IPS-20b (cell line): ENCODE data around the gene MLLT1.

Experiments used
- H3K27ac ChIP-seq: one replicate; pipeline ENCODE4 v1.5.1; 2013; ENCODE audit warnings: low read length
- H3K27me3 ChIP-seq: 2 replicates; pipeline ENCODE4 v1.6.1; 2013; ENCODE audit warnings: mild to moderate bottlenecking, low read length, inconsistent platforms; ENCODE audit not compliant: insufficient read depth
- H3K36me3 ChIP-seq: 2 replicates; pipeline ENCODE4 v1.6.1; 2013; ENCODE audit warnings: low read depth, mild to moderate bottlenecking, inconsistent platforms, low read length, moderate library complexity; ENCODE audit not compliant: insufficient read depth
- H3K4me1 ChIP-seq: 2 replicates; pipeline ENCODE4 v1.6.1; 2013; ENCODE audit warnings: mild to moderate bottlenecking, control low read depth, inconsistent platforms, low read length, moderate library complexity; ENCODE audit not compliant: insufficient read depth
- H3K4me3 ChIP-seq: 2 replicates; pipeline ENCODE4 v1.5.1; 2013; ENCODE audit warnings: mild to moderate bottlenecking, low read length, inconsistent platforms
- H3K9ac ChIP-seq: 2 replicates; pipeline ENCODE4 v1.6.1; 2013; ENCODE audit warnings: low read depth, mild to moderate bottlenecking, inconsistent platforms, low read length, moderate library complexity
- H3K9me3 ChIP-seq: 2 replicates; pipeline ENCODE4 v1.6.1; 2013; ENCODE audit warnings: mild to moderate bottlenecking, low read depth, low read length, inconsistent platforms; ENCODE audit not compliant: insufficient read depth

Gene MLLT1

GRCh38 chr19:6229951-6230712 is 49.6 kb downstream of the MLLT1 start:
- no peak overlapping the region for H3K4me3 ChIP-seq

GRCh38 chr19:6229216-6229913 is 50.4 kb downstream of the MLLT1 start:
- Histone ChIP-seq H3K9ac (no peak overlapping the region), H3K36me3 (peaks cover 39% of the 10 kb centered on the region), H3K27ac (no peak overlapping the region), H3K27me3 (no peaks in the 10 kb centered on the region), H3K4me1 (no peaks in the 10 kb centered on the region), H3K9me3 (no peaks in the 10 kb centered on the region), H3K4me3 (no peak overlapping the region)

More at GRCh38 chr19:6229951-6230712, 49.6 kb downstream of the MLLT1 start:
- Histone ChIP-seq H3K4me1 (no peaks in the 10 kb centered on the region), H3K9ac (no peak overlapping the region), H3K36me3 (peaks cover 36% of the 10 kb centered on the region), H3K27me3 (no peaks in the 10 kb centered on the region), H3K9me3 (no peaks in the 10 kb centered on the region), H3K27ac (no peak overlapping the region)

DNA sequence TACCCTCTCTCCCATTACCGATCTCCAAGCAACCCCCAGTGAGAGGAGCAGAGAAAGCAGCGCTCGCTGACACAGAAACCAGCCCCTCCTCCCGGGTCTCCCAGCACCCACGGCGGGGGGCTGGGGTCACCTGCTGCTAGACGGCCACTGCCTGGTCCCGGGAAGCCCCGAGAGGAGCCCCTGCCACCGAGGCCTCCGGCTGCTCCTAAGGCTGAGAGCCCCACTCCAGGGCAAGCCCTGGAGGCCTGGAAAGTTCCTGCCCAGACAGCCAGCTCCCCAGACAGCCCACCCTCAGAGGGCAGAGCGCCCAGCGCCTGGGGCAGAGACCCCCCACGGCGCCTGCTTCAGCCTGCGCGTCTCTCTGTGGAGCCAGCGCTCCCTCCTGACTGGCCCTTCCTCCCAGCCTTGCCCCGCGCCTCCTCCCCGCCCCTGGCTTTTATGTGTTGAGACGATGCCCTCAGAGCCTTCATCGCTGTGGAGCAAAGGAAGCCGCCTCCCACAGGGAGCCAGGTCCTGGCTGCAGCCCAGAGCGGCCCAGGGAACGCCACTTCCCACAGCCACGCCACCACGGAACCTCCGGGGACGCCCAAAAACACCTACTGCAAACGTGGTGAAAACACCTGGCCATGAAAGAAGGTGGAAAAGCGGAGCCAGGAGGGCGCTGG is 51.1 kb downstream of the MLLT1 start:
- Histone ChIP-seq H3K9ac (no peak overlapping the region), H3K4me1 (no peaks in the 10 kb centered on the region), H3K27ac (no peak overlapping the region), H3K36me3 (peaks cover 39% of the 10 kb centered on the region), H3K4me3 (no peak overlapping the region), H3K27me3 (no peaks in the 10 kb centered on the region), H3K9me3 (no peaks in the 10 kb centered on the region)

GRCh38 chr19:6227936-6228325 is 51.8 kb downstream of the MLLT1 start:
- H3K9ac ChIP-seq: no peak overlapping the region; the same call in 1 of the 2 replicates
- no peak overlapping the region for H3K4me3 ChIP-seq
- no peaks in the 10 kb centered on the region for H3K27me3 ChIP-seq
- no peaks in the 10 kb centered on the region for H3K9me3 ChIP-seq
- no peak overlapping the region for H3K27ac ChIP-seq
- no peaks in the 10 kb centered on the region for H3K4me1 ChIP-seq
- peaks cover 39% of the 10 kb centered on the region for H3K36me3 ChIP-seq

GRCh38 chr19:6227156-6227935 is 52.4 kb downstream of the MLLT1 start:
- no peak overlapping the region for H3K4me3 ChIP-seq
- no peaks in the 10 kb centered on the region for H3K27me3 ChIP-seq
- no peaks in the 10 kb centered on the region for H3K9me3 ChIP-seq
- peaks cover 39% of the 10 kb centered on the region for H3K36me3 ChIP-seq
- H3K4me1 ChIP-seq: no peaks in the 10 kb centered on the region
- no peak overlapping the region for H3K9ac ChIP-seq
- no peak overlapping the region for H3K27ac ChIP-seq

DNA sequence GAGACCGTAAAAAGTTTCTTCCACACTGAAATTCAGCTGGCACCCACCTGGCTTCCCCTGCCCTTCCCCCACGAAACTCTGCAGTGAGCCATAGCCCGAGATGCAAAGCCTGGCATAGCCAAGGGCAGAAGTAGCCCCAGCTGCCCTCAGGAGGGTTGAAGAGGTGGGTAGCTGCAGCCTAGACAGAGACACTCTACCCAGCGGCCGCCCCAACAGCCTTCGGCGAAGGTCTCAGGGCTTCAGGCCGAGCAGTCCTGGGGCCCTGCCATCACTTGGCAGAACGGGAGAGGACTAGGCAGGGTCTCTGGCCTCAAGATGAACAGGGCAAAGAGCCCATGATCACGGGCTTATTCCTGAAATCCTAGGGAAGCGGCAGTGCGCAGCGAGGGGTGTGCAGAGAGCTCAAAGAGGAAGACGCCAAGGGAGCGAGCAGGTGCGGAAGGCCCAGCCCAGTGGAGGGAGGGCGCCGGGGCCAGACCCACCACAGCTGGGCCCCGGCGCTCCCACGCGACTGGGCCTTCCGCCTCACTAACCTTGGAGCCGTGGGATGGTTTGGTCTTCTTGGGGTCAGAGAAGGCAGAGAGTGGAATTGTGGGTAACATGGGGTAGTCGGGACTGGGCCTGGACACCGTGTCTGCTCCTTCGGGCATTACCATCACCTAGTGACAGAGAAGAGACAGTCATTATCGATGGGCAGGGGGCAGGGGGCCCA is 53.2 kb downstream of the MLLT1 start:
- Histone ChIP-seq H3K4me3 (no peak overlapping the region), H3K4me1 (no peaks in the 10 kb centered on the region), H3K9me3 (no peaks in the 10 kb centered on the region), H3K9ac (no peak overlapping the region), H3K27ac (no peak overlapping the region), H3K36me3 (peaks cover 43% of the 10 kb centered on the region), H3K27me3 (no peaks in the 10 kb centered on the region)

GRCh38 chr19:6226012-6226411 is 53.8 kb downstream of the MLLT1 start:
- no peaks in the 10 kb centered on the region for H3K4me1 ChIP-seq
- H3K9ac ChIP-seq: no peak overlapping the region
- no peaks in the 10 kb centered on the region for H3K9me3 ChIP-seq
- H3K27me3 ChIP-seq: no peaks in the 10 kb centered on the region
- H3K27ac ChIP-seq: no peak overlapping the region
- no peak overlapping the region for H3K4me3 ChIP-seq
- peaks cover 49% of the 10 kb centered on the region for H3K36me3 ChIP-seq

GRCh38 chr19:6225232-6225865 is 54.4 kb downstream of the MLLT1 start:
- H3K27me3 ChIP-seq: no peaks in the 10 kb centered on the region
- no peaks in the 10 kb centered on the region for H3K9me3 ChIP-seq
- H3K9ac ChIP-seq: no peak overlapping the region
- H3K36me3 ChIP-seq: peaks cover 44% of the 10 kb centered on the region
- no peak overlapping the region for H3K4me3 ChIP-seq
- no peaks in the 10 kb centered on the region for H3K4me1 ChIP-seq
- no peak overlapping the region for H3K27ac ChIP-seq

- no peak overlapping the region for H3K4me3 ChIP-seq
- no peaks in the 10 kb centered on the region for H3K27me3 ChIP-seq
- no peaks in the 10 kb centered on the region for H3K4me1 ChIP-seq
- H3K9ac ChIP-seq: no peak overlapping the region
- H3K36me3 ChIP-seq: peaks cover 34% of the 10 kb centered on the region
- H3K27ac ChIP-seq: no peak overlapping the region
- no peaks in the 10 kb centered on the region for H3K9me3 ChIP-seq
Observed at GRCh38 chr19:6224308-6224675, 55.5 kb downstream of the MLLT1 start.

DNA sequence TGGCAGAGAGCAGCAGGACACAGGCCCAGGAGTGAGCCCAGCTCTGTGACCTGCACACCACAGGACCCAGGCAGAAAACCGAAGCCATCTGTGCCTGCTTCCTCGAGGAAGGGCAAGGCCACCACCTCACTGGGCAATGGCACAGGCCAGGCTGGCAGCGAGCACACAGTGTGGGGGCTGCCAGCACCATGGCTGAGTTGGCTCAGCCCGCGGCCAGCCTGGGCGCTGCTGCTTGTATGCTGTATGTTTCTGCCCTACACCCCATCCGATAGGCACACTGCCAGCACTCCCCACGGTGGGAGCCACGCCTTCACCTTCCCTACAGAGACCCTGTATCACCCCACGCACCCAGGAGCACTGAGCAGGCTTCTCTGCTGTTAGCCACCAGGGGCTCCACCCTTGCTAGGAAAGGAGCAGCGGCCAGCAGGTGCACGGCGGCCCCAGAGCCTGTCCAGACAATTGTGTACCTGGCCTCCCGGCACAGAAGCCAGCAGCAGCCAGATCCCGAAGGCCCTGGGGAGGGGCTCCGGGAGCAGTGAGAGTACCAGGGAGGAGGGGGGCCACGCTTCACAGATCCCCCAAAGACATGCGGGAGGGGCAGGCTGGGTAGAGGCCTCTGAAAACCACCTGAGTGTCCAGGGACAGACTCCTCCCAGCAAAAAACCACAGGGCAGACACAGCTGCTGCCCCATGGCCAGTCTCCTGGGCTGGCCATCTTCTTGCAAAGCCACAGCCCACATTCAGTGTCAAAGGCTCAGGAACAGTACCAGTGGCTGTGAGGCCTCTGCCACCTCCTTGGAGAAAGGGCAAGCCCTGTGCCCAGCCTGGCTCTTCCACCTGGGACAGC is 56.1 kb downstream of the MLLT1 start:
- no peaks in the 10 kb centered on the region for H3K9me3 ChIP-seq
- no peak overlapping the region for H3K27ac ChIP-seq
- H3K4me1 ChIP-seq: no peaks in the 10 kb centered on the region
- no peak overlapping the region for H3K4me3 ChIP-seq
- H3K36me3 ChIP-seq: peaks cover 34% of the 10 kb centered on the region
- H3K9ac ChIP-seq: no peak overlapping the region
- no peaks in the 10 kb centered on the region for H3K27me3 ChIP-seq
